ENCODE results near the gene CKS1B.

The CKS1B gene

GRCh38 chr1:154974102-154974807 lies at the start of gene CKS1B:
TSS of gene CKS1B (plus strand) at chr1:154974681. CDS start at chr1:154974746, 65 bp downstream.
- peak; percentile 94 for DNase-seq

- DNase-seq: no peak
These were observed 48.9 kb upstream of the CKS1B start for GRCh38 chr1:154925335-154926170.

GRCh38 chr1:154926201-154926600 lies 48.3 kb upstream of the CKS1B start:
- DNase-seq: no peak

GRCh38 chr1:154931940-154932487 lies 42.5 kb upstream of the CKS1B start:
- DNase-seq: no peak

- no peak for DNase-seq
These were observed 40.0 kb upstream of the CKS1B start for GRCh38 chr1:154934358-154934948.

GRCh38 chr1:154935749-154936554 lies 38.5 kb upstream of the CKS1B start:
- no peak for DNase-seq

GRCh38 chr1:154936555-154937084 lies 37.9 kb upstream of the CKS1B start, which contains the start of gene PMVK:
TSS of gene PMVK (minus strand) at chr1:154936719. CDS start at chr1:154936685, 34 bp downstream.
- DNase-seq: peak; percentile 94 to 97

- peak; percentile 89 to 91 for DNase-seq
These were observed 37.1 kb upstream of the CKS1B start for GRCh38 chr1:154937085-154937987.

- DNase-seq: no peak
These were observed 36.5 kb upstream of the CKS1B start for GRCh38 chr1:154937988-154938386.

GRCh38 chr1:154938604-154939399 lies 35.7 kb upstream of the CKS1B start:
- no peak for DNase-seq

- DNase-seq: no peak
These were observed 34.3 kb upstream of the CKS1B start for GRCh38 chr1:154940213-154940560.

- DNase-seq: no peak
These were observed 33.8 kb upstream of the CKS1B start for GRCh38 chr1:154940651-154941194.

- no peak for DNase-seq
These were observed 33.0 kb upstream of the CKS1B start for GRCh38 chr1:154941333-154942013.

GRCh38 chr1:154943649-154944400 lies 30.7 kb upstream of the CKS1B start:
- DNase-seq: peak; percentile 56

- DNase-seq: no peak
These were observed 29.9 kb upstream of the CKS1B start for GRCh38 chr1:154944401-154945159.

GRCh38 chr1:154945160-154945961 lies 29.1 kb upstream of the CKS1B start:
- DNase-seq: no peak
